ENCODE results near the gene KRTAP10-3.

KRTAP10-3 gene

DNA sequence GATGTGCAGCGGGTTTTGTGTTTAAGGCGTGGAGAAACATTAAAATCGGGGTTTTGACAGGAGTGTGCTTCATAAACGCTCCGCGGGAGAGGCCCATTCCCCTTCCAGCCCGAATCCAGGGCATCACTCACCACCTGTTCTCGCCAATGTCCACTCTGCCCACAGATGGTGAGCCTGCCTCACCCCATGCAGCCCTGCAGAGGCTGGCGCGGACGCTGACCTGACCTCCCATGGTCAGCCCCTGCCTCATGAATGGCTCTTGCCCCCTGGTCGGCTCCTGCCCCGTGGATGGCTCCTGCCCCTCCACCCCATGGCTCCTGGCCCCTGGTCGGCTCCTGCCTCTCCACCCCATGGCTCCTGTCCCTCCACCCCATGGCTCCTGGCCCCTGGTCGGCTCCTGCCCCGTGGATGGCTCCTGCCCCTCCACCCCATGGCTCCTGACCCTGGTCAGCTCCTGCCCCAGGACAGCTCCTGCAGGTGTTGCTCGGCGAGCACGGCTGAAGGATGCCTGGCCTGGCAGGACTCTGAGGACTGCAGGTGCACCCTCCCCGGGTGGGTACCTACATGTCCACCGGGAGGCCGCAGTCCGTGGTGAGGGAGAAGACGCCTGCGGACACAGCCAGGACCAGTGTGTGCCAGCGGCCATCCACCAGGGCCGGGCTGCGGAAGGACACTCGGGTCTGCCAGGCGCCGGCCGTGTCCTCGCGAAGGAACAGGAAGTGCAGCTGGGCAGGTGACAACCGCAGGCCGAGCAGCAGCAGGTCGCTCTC lies 25.3 kb downstream of the KRTAP10-3 start:
- TF ChIP-seq CTCF (IDR thresholded peaks at IDR 0.05; ENCODE audit: control insufficient read depth, insufficient read depth, low read depth, low read length, missing control alignments): no peak
- H3K4me3 ChIP-seq (ENCODE audit: control insufficient read depth, low read depth, low read length): no peak overlapping the region
- DNase-seq (ENCODE audit: low read depth): no peak

GRCh38 chr21:44532712-44533111 lies 25.9 kb downstream of the KRTAP10-3 start:
- no peak overlapping the region for H3K4me3 ChIP-seq (ENCODE audit: control insufficient read depth, low read depth, low read length)
- no peak for DNase-seq (ENCODE audit: low read depth)
- no peak for TF ChIP-seq CTCF (IDR thresholded peaks at IDR 0.05; ENCODE audit: control insufficient read depth, insufficient read depth, low read depth, low read length, missing control alignments)

DNA sequence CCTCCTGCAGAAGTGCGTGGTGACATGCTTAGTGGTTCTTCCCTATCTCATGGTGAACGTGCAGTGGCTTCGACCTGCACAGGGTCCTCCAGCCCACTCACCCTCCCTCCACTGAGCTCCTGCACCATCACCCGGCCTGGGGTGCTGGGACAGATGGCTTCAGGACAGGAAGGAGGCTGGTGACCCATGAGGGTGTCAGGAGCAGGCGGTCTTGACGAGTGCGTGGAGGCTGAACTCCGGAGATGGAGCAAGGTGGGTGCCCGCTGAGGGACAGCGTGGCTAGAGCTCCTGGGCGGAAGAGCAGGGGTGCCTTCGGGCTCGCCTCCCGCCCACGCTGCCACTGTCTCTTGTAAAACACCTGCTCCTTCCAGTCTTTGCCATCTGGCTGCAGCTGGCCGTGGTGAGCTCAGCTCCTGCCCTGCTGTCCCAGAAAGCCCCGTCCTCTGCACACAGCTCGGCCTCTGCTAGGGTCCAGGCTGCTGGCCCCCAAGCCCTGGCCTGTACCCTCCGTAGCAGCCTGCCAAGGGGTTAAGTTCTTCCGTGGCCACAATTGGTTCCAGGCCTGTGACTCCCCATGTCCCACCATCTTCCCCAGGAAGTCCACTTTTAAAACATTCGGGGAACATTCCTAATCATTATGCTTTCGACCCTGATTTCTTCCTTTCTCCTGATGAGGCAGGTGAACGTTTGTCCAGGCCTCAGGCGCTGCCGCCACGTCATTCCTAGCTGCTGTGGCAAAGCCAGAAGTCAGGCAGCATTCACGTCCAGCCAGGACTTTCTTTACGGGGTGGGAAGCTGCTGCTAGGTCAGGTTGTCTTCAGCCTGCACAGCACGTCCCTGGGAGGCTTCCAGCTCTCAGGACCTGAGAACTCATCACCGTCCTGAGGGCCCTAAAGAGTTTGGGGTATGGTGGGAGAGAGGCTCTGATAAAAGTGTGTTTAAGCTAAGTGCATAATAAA lies 26.7 kb downstream of the KRTAP10-3 start:
- H3K4me3 ChIP-seq (ENCODE audit: control insufficient read depth, low read depth, low read length): no peak overlapping the region
- TF ChIP-seq CTCF (IDR thresholded peaks at IDR 0.05; ENCODE audit: control insufficient read depth, insufficient read depth, low read depth, low read length, missing control alignments): no peak
- DNase-seq (ENCODE audit: low read depth): no peak

GRCh38 chr21:44530903-44531605 lies 27.5 kb downstream of the KRTAP10-3 start:
- DNase-seq (ENCODE audit: low read depth): no peak
- no peak overlapping the region for H3K4me3 ChIP-seq (ENCODE audit: control insufficient read depth, low read depth, low read length)
- no peak for TF ChIP-seq CTCF (IDR thresholded peaks at IDR 0.05; ENCODE audit: control insufficient read depth, insufficient read depth, low read depth, low read length, missing control alignments)

DNA sequence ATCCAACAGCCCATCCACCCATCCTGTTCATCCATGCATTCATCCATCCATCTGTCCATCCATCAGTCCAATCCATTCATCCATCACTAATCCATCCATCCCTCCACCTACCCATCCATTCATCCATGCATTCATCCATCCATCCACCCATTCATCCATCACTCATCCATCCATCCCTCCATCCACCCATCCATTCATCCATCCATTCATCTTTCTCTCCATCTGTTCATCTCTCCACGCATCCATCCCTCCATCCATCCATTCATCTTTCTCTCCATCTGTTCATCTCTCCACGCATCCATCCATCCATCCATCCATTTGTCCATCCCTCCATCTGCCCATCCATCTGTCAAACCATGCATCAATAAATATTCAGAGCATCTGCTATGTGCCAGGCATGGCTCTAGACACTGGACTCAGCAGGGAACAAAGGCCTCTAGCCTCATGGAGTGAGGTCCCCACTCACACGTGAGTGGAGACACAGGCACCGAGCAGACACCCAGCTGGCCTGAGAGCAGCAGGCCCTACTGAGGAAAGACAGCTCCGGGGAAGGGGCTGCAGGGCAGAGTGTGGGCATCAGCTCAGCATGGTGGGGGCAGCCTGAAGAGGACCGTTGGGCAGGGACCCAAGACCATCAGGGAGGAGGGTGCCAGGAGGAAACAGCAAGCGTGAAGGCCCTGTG lies 28.2 kb downstream of the KRTAP10-3 start:
- H3K4me3 ChIP-seq (ENCODE audit: control insufficient read depth, low read depth, low read length): no peak overlapping the region
- no peak for TF ChIP-seq CTCF (IDR thresholded peaks at IDR 0.05; ENCODE audit: control insufficient read depth, insufficient read depth, low read depth, low read length, missing control alignments)
- DNase-seq (ENCODE audit: low read depth): no peak

Data from AG09309 (cell line).